GM12878 (cell line): Measurements from ENCODE around the gene CXCL17. TPM values are rescaled to one million over a fixed set of nuclear protein-coding genes. Genes with fewer than 3 reads are reported as not detected.
A peak's percentile ranks its signal among the peaks of the same experiment; 100 is the strongest.

Source experiments
- ATAC-seq: fragments of 200-7000 bp; cut with Tn5 transposase; 3 replicates; pipeline ENCODE4 v1.9.1; 2020; ENCODE audit warnings: mild to moderate bottlenecking, moderate library complexity
- BruUV-seq: library from RNA; stranded (reverse); fragments of 400-500 nt; replicated peaks from 2 replicates; lab custom pipeline; 2021; lab: Mats Ljungman, UMichigan
- CTCF ChIA-PET: fragments of 300-600 bp; sonication (Branson Sonifier 250); formaldehyde crosslinking; extraction: SDS; loops from one replicate; lab custom pipeline; 2021; ENCODE audit warnings: inconsistent platforms; lab: Yijun Ruan, JAX
- POLR2A ChIA-PET: fragments of 350-600 bp; formaldehyde crosslinking; extraction: SDS; loops from one replicate; lab custom pipeline; 2021; ENCODE audit warnings: inconsistent platforms; lab: Charles Lee
- RAD21 ChIA-PET: fragments of 300-600 bp; sonication (Branson Sonifier 250); formaldehyde crosslinking; loops from one replicate; lab custom pipeline; 2023; ENCODE audit warnings: antibody characterized with exemption; ENCODE audit not compliant: unreplicated experiment; lab: Charles Lee
- SMC1A ChIA-PET: fragments of 300-600 bp; sonication (Branson Sonifier 250); formaldehyde crosslinking; loops from one replicate; lab custom pipeline; 2023; ENCODE audit not compliant: unreplicated experiment, uncharacterized antibody; lab: Charles Lee
- DNase-seq: peaks from one replicate; pipeline ENCODE4 v3.0.0-alpha.2; 2011; ENCODE audit warnings: low read depth, low spot score
- FAIRE-seq: peaks from 3 replicates; lab custom pipeline; 2011; peaks lifted over from hg19 to GRCh38; lab: Jason Lieb, UNC
- H2AFZ ChIP-seq: 2 replicates; pipeline ENCODE4 v1.6.0; 2011; ENCODE audit warnings: low read depth, low read length, control low read depth; ENCODE audit not compliant: control insufficient read depth
- H3K27ac ChIP-seq: 2 replicates; pipeline ENCODE4 v1.5.1; 2011; ENCODE audit warnings: control low read depth; ENCODE audit not compliant: control insufficient read depth, insufficient read depth
- H3K27me3 ChIP-seq, 2 experiments: replicated peaks in 1 of 2; 2 replicates each; pipeline versions ENCODE4 v1.6.0 to v1.6.1; 2011; ENCODE audit warnings: low read length in 1 of 2; ENCODE audit not compliant: control insufficient read depth in 2 of 2, insufficient read depth in 2 of 2
- H3K36me3 ChIP-seq, 2 experiments: 2 replicates each; pipeline ENCODE4 v1.5.1; 2011; ENCODE audit warnings: low read length in 1 of 2; ENCODE audit not compliant: control insufficient read depth in 2 of 2, insufficient read depth in 2 of 2
- H3K4me1 ChIP-seq: 2 replicates; pipeline ENCODE4 v1.6.1; 2011; ENCODE audit warnings: mild to moderate bottlenecking, low read length, moderate library complexity, mixed read lengths; ENCODE audit not compliant: control insufficient read depth, insufficient read depth
- H3K4me2 ChIP-seq: 2 replicates; pipeline ENCODE4 v1.6.0; 2011; ENCODE audit warnings: control low read depth; ENCODE audit not compliant: control insufficient read depth, insufficient read depth
- H3K4me3 ChIP-seq: fragments of 200-600 bp; sonication (generic); 2 replicates; pipeline ENCODE4 v1.5.1; 2016
- H3K79me2 ChIP-seq: 2 replicates; pipeline ENCODE4 v1.6.0; 2011; ENCODE audit warnings: low read length; ENCODE audit not compliant: control insufficient read depth, insufficient read depth
- H3K9ac ChIP-seq: 2 replicates; pipeline ENCODE4 v1.8.0; 2011; ENCODE audit warnings: low read length, control low read depth, mixed read lengths; ENCODE audit not compliant: control insufficient read depth, insufficient read depth
- H3K9me3 ChIP-seq: replicated peaks from 3 replicates; pipeline ENCODE4 v1.5.1; 2011; ENCODE audit warnings: mild to moderate bottlenecking, low read length; ENCODE audit not compliant: control insufficient read depth, insufficient read depth
- H4K20me1 ChIP-seq: 2 replicates; pipeline ENCODE4 v1.6.0; 2011; ENCODE audit not compliant: control insufficient read depth, insufficient read depth
- ESRRA ChIP-seq: IDR thresholded peaks from 2 replicates; pipeline ENCODE4 v1.6.1; 2012; ENCODE audit warnings: mild to moderate bottlenecking, low read length, improper control_type of control experiment
- NFYB ChIP-seq: IDR thresholded peaks from 2 replicates; pipeline ENCODE4 v1.6.1; 2011; ENCODE audit warnings: low read depth, mild to moderate bottlenecking, low read length, improper control_type of control experiment, moderate library complexity; ENCODE audit not compliant: insufficient read depth
- SMAD5 ChIP-seq: IDR thresholded peaks from 2 replicates; pipeline ENCODE4 v1.6.1; 2016; ENCODE audit warnings: antibody characterized with exemption, low read depth
- SP1 ChIP-seq: IDR thresholded peaks from one replicate; pipeline ENCODE4 v1.6.1; 2011; ENCODE audit warnings: low read depth, low read length
- TCF12 ChIP-seq: IDR thresholded peaks from 2 replicates; pipeline ENCODE4 v1.6.1; 2011; ENCODE audit warnings: low read depth, mild to moderate bottlenecking, low read length
- TCF3 ChIP-seq: IDR thresholded peaks from 2 replicates; pipeline ENCODE4 v1.6.1; 2012; ENCODE audit warnings: low read depth, mild to moderate bottlenecking, low read length, borderline replicate concordance; ENCODE audit not compliant: insufficient read depth
- WRNIP1 ChIP-seq: IDR thresholded peaks from 2 replicates; pipeline ENCODE4 v1.6.1; 2011; ENCODE audit warnings: low read depth, low read length, improper control_type of control experiment, borderline replicate concordance
- YBX1 ChIP-seq: fragments of 450-650 bp; IDR thresholded peaks from 2 replicates; pipeline ENCODE4 v1.6.1; 2016; ENCODE audit warnings: antibody characterized with exemption
- ZBED1 ChIP-seq: IDR thresholded peaks from 2 replicates; pipeline ENCODE4 v1.6.1; 2016; ENCODE audit warnings: borderline replicate concordance
- ZSCAN29 ChIP-seq: fragments of 450-650 bp; IDR thresholded peaks from 2 replicates; pipeline ENCODE4 v1.6.1; 2017; ENCODE audit warnings: mild to moderate bottlenecking, moderate library complexity
- WGBS: methylation state at CpG from one replicate; pipeline ENCODE4 v1.1.6; 2016; ENCODE audit warnings: low lambda C conversion rate; ENCODE audit not compliant: insufficient replicate concordance, insufficient coverage; ENCODE audit errors: missing lambda C conversion rate; 5-methylcytosine and 5-hydroxymethylcytosine counted together
- in situ Hi-C: fragments of 300-500 bp; cut with MboI; formaldehyde crosslinking; loops from 9 replicates; pipeline ENCODE4 v1.14.3; 2018; ENCODE audit warnings: mixed read lengths
- intact Hi-C: fragments of 100-400 bp; cut with micrococcal nuclease; formaldehyde crosslinking; loops from one replicate; pipeline ENCODE4 v1.14.2; 2022; ENCODE audit not compliant: unreplicated experiment
- polyA plus RNA-seq, 11 experiments: library from polyadenylated mRNA; depleted of rRNA in 4 of 11; unstranded in 6 of 11; stranded (reverse) in 5 of 11; fragments of >200 nt; fragmentation: Nextera tagmentation in 4 of 11; fragmentation: Illumina TruSeq in 1 of 11; extraction: Ambion mirVana in 4 of 11; extraction: Trizol in 1 of 11; gene quantifications; 1 replicate in 1 of 11; 2 replicates in 10 of 11; pipeline versions ENCODE4 v1.2.1 to v1.2.3, GENCODE V29; 2011 to 2016; ENCODE audit warnings: inconsistent platforms in 2 of 11, missing spikeins in 2 of 11, low read depth in 1 of 11
- total RNA-seq, 4 experiments: library from RNA; depleted of rRNA in 3 of 4; stranded (reverse); fragments of >200 nt in 3 of 4; fragmentation: Illumina TruSeq in 1 of 4; extraction: Trizol in 1 of 4; gene quantifications; 2 replicates each; pipeline versions ENCODE4 v1.2.1 to v1.2.3, GENCODE V29; 2013 to 2021
- TF ChIP-seq, protein P1 (sequence below): IDR thresholded peaks from 2 replicates; pipeline ENCODE4 v1.6.1; 2012; ENCODE audit warnings: mild to moderate bottlenecking, low read depth, low read length
- TF ChIP-seq, protein P2 (sequence below): fragments of 450-650 bp; formaldehyde crosslinking; IDR thresholded peaks from 2 replicates; pipeline ENCODE4 v1.5.0; 2022; ENCODE audit warnings: mild to moderate bottlenecking, missing genetic modification characterization
- TF ChIP-seq, protein P3 (sequence below): fragments of 450-650 bp; IDR thresholded peaks from 2 replicates; pipeline ENCODE4 v1.6.1; 2016; ENCODE audit warnings: mild to moderate bottlenecking

CXCL17 gene
- total and polyA plus RNA-seq, 10 of the 15 experiments (the other 5 are each of a cell fraction or from before 2014, with no cell fraction given), result 0.13 to 0.24 (median 0.15) TPM; not detected in 7

DNA sequence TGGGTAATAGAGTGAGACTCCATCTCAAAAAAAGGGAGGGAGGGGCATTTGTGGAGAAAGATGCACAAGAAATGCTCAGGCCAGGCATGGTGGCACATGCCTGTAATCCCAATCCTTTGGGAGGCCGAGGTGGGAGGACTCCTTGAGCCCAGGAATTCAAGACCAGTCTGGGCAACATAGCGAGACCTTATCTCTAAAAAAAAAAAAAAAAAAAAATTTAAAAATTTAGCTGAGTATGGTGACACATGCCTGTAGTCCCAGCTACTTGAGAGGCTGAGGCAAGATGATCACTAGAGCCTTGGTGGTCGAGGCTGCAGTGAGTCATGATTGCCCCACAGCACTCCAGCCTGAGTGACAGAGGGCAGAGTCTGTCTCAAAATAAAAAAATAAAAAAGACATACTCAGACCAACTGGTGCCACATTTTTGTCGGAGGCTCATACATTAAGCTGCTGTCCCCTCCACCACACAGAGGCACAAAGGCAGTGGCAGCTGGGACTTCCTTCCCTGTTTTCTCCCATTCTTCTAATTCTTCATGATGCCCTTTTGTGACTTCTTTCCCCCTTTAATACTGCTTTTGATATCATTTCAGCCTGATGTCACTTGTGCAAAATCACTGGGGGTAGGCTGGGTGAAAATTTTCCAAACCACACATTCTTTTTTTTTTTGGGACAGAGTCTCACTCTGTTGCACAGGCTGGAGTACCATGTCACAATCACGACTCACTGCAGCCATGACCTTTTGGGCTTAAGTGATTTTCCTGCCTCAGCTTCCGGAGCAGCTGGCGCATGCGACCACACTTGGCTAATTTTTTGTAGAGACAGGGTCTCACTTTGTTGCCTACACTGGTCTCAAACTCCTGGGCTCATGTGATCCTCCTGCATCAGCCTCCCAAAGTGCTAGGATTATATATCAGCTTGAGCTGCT lies 26.8 kb upstream of the CXCL17 start:
- FAIRE-seq (no peak), DNase-seq (no peak), ATAC-seq (no peak)
- no peak overlapping the region for H2AFZ ChIP-seq
- intact Hi-C loops, result loop anchor here (5.0 kb wide), 1 partner anchor 43 kb away; no protein-coding TSS in a partner anchor
- WGBS, result 37% methylated on average over 7 of the region's 8 CpGs
- no TSS peak for BruUV-seq
- ChIA-PET SMC1A (interaction anchor here (0.6 to 1.5 kb wide), 6 partner anchors 22 to 207 kb away, joined by 3 to 5 read pairs (median 3); partner anchors contain the start of gene CEACAM1), CTCF (interaction anchor here (0.6 to 2.6 kb wide), 7 partner anchors 15 to 93 kb away, joined by 3 to 23 read pairs (median 4); partner anchors contain the start of gene CEACAM1), RAD21 (interaction anchor here (1.4 to 2.9 kb wide), 4 partner anchors 19 to 59 kb away, joined by 3 to 15 read pairs (median 5); partner anchors contain the start of gene CEACAM1), POLR2A (interaction anchor here (0.7 to 1.3 kb wide), 3 partner anchors 29 to 60 kb away, joined by 3 to 4 read pairs (median 3); no protein-coding TSS in a partner anchor)
- no peak overlapping the region for H3K4me2 ChIP-seq
- H3K36me3 ChIP-seq, result no peaks in the 10 kb centered on the region
- no peaks in the 10 kb centered on the region for H4K20me1 ChIP-seq
- no peaks in the 10 kb centered on the region for H3K9me3 ChIP-seq
- H3K79me2 ChIP-seq, result no peaks in the 10 kb centered on the region
- TF ChIP-seq, protein P1, sequence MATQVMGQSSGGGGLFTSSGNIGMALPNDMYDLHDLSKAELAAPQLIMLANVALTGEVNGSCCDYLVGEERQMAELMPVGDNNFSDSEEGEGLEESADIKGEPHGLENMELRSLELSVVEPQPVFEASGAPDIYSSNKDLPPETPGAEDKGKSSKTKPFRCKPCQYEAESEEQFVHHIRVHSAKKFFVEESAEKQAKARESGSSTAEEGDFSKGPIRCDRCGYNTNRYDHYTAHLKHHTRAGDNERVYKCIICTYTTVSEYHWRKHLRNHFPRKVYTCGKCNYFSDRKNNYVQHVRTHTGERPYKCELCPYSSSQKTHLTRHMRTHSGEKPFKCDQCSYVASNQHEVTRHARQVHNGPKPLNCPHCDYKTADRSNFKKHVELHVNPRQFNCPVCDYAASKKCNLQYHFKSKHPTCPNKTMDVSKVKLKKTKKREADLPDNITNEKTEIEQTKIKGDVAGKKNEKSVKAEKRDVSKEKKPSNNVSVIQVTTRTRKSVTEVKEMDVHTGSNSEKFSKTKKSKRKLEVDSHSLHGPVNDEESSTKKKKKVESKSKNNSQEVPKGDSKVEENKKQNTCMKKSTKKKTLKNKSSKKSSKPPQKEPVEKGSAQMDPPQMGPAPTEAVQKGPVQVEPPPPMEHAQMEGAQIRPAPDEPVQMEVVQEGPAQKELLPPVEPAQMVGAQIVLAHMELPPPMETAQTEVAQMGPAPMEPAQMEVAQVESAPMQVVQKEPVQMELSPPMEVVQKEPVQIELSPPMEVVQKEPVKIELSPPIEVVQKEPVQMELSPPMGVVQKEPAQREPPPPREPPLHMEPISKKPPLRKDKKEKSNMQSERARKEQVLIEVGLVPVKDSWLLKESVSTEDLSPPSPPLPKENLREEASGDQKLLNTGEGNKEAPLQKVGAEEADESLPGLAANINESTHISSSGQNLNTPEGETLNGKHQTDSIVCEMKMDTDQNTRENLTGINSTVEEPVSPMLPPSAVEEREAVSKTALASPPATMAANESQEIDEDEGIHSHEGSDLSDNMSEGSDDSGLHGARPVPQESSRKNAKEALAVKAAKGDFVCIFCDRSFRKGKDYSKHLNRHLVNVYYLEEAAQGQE, result no peak
- TF ChIP-seq WRNIP1 (no peak), TCF3 (0 out of 2 replicates have a peak, but pooled peaks have one; percentile 28), ZBED1 (no peak), TCF12 (0 out of 2 replicates have a peak, but pooled peaks have one; percentile 20), YBX1 (no peak), ZSCAN29 (no peak), NFYB (no peak), SMAD5 (no peak), ESRRA (no peak), SP1 (no peak)
- TF ChIP-seq, protein P2, sequence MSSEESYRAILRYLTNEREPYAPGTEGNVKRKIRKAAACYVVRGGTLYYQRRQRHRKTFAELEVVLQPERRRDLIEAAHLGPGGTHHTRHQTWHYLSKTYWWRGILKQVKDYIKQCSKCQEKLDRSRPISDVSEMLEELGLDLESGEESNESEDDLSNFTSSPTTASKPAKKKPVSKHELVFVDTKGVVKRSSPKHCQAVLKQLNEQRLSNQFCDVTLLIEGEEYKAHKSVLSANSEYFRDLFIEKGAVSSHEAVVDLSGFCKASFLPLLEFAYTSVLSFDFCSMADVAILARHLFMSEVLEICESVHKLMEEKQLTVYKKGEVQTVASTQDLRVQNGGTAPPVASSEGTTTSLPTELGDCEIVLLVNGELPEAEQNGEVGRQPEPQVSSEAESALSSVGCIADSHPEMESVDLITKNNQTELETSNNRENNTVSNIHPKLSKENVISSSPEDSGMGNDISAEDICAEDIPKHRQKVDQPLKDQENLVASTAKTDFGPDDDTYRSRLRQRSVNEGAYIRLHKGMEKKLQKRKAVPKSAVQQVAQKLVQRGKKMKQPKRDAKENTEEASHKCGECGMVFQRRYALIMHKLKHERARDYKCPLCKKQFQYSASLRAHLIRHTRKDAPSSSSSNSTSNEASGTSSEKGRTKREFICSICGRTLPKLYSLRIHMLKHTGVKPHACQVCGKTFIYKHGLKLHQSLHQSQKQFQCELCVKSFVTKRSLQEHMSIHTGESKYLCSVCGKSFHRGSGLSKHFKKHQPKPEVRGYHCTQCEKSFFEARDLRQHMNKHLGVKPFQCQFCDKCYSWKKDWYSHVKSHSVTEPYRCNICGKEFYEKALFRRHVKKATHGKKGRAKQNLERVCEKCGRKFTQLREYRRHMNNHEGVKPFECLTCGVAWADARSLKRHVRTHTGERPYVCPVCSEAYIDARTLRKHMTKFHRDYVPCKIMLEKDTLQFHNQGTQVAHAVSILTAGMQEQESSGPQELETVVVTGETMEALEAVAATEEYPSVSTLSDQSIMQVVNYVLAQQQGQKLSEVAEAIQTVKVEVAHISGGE (CRISPR knock-in tag), result no peak
- TF ChIP-seq, protein P3, sequence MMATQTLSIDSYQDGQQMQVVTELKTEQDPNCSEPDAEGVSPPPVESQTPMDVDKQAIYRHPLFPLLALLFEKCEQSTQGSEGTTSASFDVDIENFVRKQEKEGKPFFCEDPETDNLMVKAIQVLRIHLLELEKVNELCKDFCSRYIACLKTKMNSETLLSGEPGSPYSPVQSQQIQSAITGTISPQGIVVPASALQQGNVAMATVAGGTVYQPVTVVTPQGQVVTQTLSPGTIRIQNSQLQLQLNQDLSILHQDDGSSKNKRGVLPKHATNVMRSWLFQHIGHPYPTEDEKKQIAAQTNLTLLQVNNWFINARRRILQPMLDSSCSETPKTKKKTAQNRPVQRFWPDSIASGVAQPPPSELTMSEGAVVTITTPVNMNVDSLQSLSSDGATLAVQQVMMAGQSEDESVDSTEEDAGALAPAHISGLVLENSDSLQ, result peak; percentile 51; the same call in 1 of the 2 replicates
- H3K9ac ChIP-seq, result no peak overlapping the region
- no peak overlapping the region for H3K4me3 ChIP-seq
- no peak overlapping the region for H3K27ac ChIP-seq
- peaks cover 30% of the 10 kb centered on the region for H3K4me1 ChIP-seq
- in situ Hi-C loops, result no loop called here
- no peaks in the 10 kb centered on the region for H3K27me3 ChIP-seq
